Activated CD8-positive, alpha-beta memory T cell treated with anti-CD3 and anti-CD28 coated beads, Interleukin-2, amount 50 U/mL, for 24 hours (primary cell): ENCODE measurements around the gene INPP5A.

ENCODE experiments used
- DNase-seq: peaks from one replicate; pipeline ENCODE4 v3.0.0-alpha.2; 2020; ENCODE audit errors: extremely low read depth

INPP5A gene

GRCh38 chr10:132536241-132536876 is 1.2 kb upstream of the INPP5A start:
- no peak for DNase-seq

GRCh38 chr10:132536877-132537683 is 507 bp upstream of the INPP5A start:
- DNase-seq = peak; percentile 100

- no peak for DNase-seq
These were observed 623 bp downstream of the INPP5A start for GRCh38 chr10:132538031-132538789.

GRCh38 chr10:132538790-132539421 is 1.3 kb downstream of the INPP5A start:
- no peak for DNase-seq

- no peak for DNase-seq
These were observed 1.8 kb downstream of the INPP5A start for GRCh38 chr10:132539431-132539839.

GRCh38 chr10:132539894-132540293 is 2.3 kb downstream of the INPP5A start:
- no peak for DNase-seq

GRCh38 chr10:132540456-132540855 is 2.9 kb downstream of the INPP5A start:
- DNase-seq = no peak

- no peak for DNase-seq
These were observed 3.5 kb downstream of the INPP5A start for GRCh38 chr10:132541129-132541528.

- no peak for DNase-seq
These were observed 4.0 kb downstream of the INPP5A start for GRCh38 chr10:132541601-132542011.

GRCh38 chr10:132542086-132542775 is 4.6 kb downstream of the INPP5A start:
- no peak for DNase-seq

GRCh38 chr10:132542819-132543218 is 5.2 kb downstream of the INPP5A start:
- no peak for DNase-seq

GRCh38 chr10:132543916-132544743 is 6.5 kb downstream of the INPP5A start:
- no peak for DNase-seq

- DNase-seq = no peak
These were observed 7.4 kb downstream of the INPP5A start for GRCh38 chr10:132544744-132545658.

- DNase-seq = no peak
These were observed 8.2 kb downstream of the INPP5A start for GRCh38 chr10:132545659-132546367.

- no peak for DNase-seq
These were observed 9.2 kb downstream of the INPP5A start for GRCh38 chr10:132546567-132547420.

GRCh38 chr10:132547421-132547861 is 9.9 kb downstream of the INPP5A start:
- no peak for DNase-seq

GRCh38 chr10:132548106-132548823 is 10.7 kb downstream of the INPP5A start:
- DNase-seq = no peak
